Panc1 (cell line): Measurements from ENCODE around the gene CORIN.

Experiments
- POLR2AphosphoS5 ChIP-seq: IDR thresholded peaks from 2 replicates; pipeline ENCODE4 v1.6.1; 2012; ENCODE audit warnings: mild to moderate bottlenecking, low read depth, low read length, moderate library complexity
- TF ChIP-seq, protein P1 (sequence below): fragments of 450-650 bp; IDR thresholded peaks from 2 replicates; pipeline ENCODE4 v1.5.1; 2017; ENCODE audit warnings: mild to moderate bottlenecking

- TF ChIP-seq, protein P1, sequence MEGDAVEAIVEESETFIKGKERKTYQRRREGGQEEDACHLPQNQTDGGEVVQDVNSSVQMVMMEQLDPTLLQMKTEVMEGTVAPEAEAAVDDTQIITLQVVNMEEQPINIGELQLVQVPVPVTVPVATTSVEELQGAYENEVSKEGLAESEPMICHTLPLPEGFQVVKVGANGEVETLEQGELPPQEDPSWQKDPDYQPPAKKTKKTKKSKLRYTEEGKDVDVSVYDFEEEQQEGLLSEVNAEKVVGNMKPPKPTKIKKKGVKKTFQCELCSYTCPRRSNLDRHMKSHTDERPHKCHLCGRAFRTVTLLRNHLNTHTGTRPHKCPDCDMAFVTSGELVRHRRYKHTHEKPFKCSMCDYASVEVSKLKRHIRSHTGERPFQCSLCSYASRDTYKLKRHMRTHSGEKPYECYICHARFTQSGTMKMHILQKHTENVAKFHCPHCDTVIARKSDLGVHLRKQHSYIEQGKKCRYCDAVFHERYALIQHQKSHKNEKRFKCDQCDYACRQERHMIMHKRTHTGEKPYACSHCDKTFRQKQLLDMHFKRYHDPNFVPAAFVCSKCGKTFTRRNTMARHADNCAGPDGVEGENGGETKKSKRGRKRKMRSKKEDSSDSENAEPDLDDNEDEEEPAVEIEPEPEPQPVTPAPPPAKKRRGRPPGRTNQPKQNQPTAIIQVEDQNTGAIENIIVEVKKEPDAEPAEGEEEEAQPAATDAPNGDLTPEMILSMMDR: no peak
- TF ChIP-seq POLR2AphosphoS5: no peak
Observed at GRCh38 chr4:47651231-47651630, 186.6 kb downstream of the CORIN start.
